MM.1S (cell line): ENCODE results near the gene CHKB.

Experiments
- EZH2phosphoT487 ChIP-seq: fragments of 300-600 bp; sonication (generic); IDR thresholded peaks from 2 replicates; pipeline ENCODE4 v1.6.1; 2018; ENCODE audit warnings: antibody characterized with exemption, low read length
- TF ChIP-seq, protein P1 (sequence below): fragments of 300-600 bp; sonication (generic); IDR thresholded peaks from 2 replicates; pipeline ENCODE4 v1.5.1; 2016; ENCODE audit warnings: antibody characterized with exemption, low read length, mixed read lengths

DNA sequence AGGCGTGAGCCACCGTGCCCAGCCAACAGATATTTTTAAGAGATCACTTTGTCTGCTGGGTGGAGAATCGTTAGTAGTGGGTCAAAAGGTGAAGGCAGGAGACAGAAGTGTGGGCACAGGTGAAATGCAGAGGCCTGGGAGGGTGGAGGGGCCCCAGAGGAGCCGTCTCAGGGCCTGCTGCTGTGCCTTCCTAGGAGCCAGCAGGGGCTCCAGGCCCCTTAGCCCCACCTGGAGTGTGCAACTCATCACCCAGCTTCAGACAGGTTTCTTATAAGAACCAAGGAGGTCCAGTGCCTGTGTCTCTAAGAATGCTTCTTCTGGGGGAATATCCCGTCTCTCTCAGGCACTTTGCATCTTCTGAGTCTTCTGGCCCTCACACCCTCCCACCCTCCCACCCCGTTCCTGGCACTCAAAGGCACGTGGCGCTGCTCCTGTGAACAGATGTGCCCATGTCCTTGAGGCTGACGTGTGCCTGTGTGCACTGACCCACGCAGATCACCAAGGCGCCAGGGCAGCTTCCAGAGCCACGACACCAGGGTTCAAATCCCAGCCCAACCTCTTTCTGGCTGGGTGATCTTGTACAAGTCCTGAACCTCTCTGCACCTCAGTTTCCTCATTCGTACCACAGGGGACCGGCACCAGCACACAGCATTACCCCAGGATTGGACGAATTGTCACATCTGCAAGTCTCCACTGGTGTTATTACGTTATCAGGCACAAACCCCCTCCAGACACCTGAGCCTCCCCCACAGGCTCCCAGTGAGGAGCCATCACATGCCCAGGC lies 41.9 kb upstream of the CHKB start:
- TF ChIP-seq, protein P1, sequence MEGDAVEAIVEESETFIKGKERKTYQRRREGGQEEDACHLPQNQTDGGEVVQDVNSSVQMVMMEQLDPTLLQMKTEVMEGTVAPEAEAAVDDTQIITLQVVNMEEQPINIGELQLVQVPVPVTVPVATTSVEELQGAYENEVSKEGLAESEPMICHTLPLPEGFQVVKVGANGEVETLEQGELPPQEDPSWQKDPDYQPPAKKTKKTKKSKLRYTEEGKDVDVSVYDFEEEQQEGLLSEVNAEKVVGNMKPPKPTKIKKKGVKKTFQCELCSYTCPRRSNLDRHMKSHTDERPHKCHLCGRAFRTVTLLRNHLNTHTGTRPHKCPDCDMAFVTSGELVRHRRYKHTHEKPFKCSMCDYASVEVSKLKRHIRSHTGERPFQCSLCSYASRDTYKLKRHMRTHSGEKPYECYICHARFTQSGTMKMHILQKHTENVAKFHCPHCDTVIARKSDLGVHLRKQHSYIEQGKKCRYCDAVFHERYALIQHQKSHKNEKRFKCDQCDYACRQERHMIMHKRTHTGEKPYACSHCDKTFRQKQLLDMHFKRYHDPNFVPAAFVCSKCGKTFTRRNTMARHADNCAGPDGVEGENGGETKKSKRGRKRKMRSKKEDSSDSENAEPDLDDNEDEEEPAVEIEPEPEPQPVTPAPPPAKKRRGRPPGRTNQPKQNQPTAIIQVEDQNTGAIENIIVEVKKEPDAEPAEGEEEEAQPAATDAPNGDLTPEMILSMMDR: no peak
- no peak for TF ChIP-seq EZH2phosphoT487
